ENCODE measurements around the gene REEP1. TPM values are rescaled to one million over a fixed set of nuclear protein-coding genes. Genes with fewer than 3 reads are reported as not detected.

The REEP1 gene
- total RNA-seq, 1 experiment from 2014 or later, result 3.6 TPM

- TF ChIP-seq CTCF (conservative IDR thresholded peaks at IDR 0.05; ENCODE audit: low read depth, low read length) (no peak), EZH2 (IDR thresholded peaks at IDR 0.05; ENCODE audit: borderline replicate concordance, low read depth, low read length, poor library complexity, severe bottlenecking) (no peak)
- no peaks in the 10 kb centered on the region for H3K36me3 ChIP-seq (ENCODE audit: insufficient read depth, low read length, poor library complexity, severe bottlenecking)
- no peak overlapping the region for H3K4me3 ChIP-seq (ENCODE audit: low read depth, low read length, poor library complexity, severe bottlenecking)
- DNase-seq (ENCODE audit: low spot score), result no peak
- CTCF ChIA-PET, result no interaction called here
- H3K4me1 ChIP-seq (ENCODE audit: insufficient read depth, low read length, poor library complexity, severe bottlenecking), result no peaks in the 10 kb centered on the region
- no peak overlapping the region for H3K27ac ChIP-seq (ENCODE audit: low read depth, low read length, poor library complexity, severe bottlenecking)
- H3K27me3 ChIP-seq (replicated peaks; ENCODE audit: insufficient read depth, low read depth, low read length, poor library complexity), result no peaks in the 10 kb centered on the region
- peaks cover 15% of the 10 kb centered on the region for H3K9me3 ChIP-seq (ENCODE audit: low read depth, low read length, poor library complexity, severe bottlenecking)
- intact Hi-C loops (cut with micrococcal nuclease; ENCODE audit: unreplicated experiment), result no loop called here
- no TSS peak for BruUV-seq (replicated peaks)
- POLR2A ChIA-PET (ENCODE audit: low non-redundant PET), result no interaction called here
Measured at GRCh38 chr2:86272111-86272510, 65.3 kb downstream of the REEP1 start.

DNA sequence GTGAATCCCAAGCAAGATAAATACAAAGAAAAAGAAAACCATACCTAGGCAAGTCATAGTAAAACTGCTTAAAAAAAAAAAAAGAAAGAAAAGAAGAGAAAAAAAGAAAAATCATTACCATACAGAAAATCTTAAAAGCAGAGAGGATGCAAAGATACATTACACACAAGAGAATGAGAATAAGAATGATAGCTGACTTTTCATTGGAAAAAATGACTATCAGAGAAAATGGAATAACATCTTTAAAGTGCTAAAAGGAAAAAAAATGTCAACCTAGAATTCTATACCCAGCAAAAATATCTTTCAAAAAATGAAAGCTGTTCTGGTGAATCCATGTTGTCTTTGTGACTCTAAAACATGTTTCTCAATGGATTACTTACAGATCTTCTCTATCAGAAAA is 66.2 kb downstream of the REEP1 start:
- ChIA-PET POLR2A (ENCODE audit: low non-redundant PET) (no interaction called here), CTCF (no interaction called here)
- Histone ChIP-seq H3K4me1 (ENCODE audit: insufficient read depth, low read length, poor library complexity, severe bottlenecking) (no peaks in the 10 kb centered on the region), H3K4me3 (ENCODE audit: low read depth, low read length, poor library complexity, severe bottlenecking) (no peak overlapping the region), H3K27me3 (replicated peaks; ENCODE audit: insufficient read depth, low read depth, low read length, poor library complexity) (no peaks in the 10 kb centered on the region), H3K9me3 (ENCODE audit: low read depth, low read length, poor library complexity, severe bottlenecking) (peaks cover 15% of the 10 kb centered on the region), H3K36me3 (ENCODE audit: insufficient read depth, low read length, poor library complexity, severe bottlenecking) (no peaks in the 10 kb centered on the region), H3K27ac (ENCODE audit: low read depth, low read length, poor library complexity, severe bottlenecking) (no peak overlapping the region)
- intact Hi-C loops (cut with micrococcal nuclease; ENCODE audit: unreplicated experiment), result no loop called here
- BruUV-seq (replicated peaks), result no TSS peak
- TF ChIP-seq CTCF (conservative IDR thresholded peaks at IDR 0.05; ENCODE audit: low read depth, low read length), result no peak
- TF ChIP-seq EZH2 (IDR thresholded peaks at IDR 0.05; ENCODE audit: borderline replicate concordance, low read depth, low read length, poor library complexity, severe bottlenecking), result no peak
- DNase-seq (ENCODE audit: low spot score), result no peak

GRCh38 chr2:86263956-86264355 is 73.5 kb downstream of the REEP1 start:
- no peak overlapping the region for H3K27ac ChIP-seq (ENCODE audit: low read depth, low read length, poor library complexity, severe bottlenecking)
- peaks cover 2% of the 10 kb centered on the region for H3K9me3 ChIP-seq (ENCODE audit: low read depth, low read length, poor library complexity, severe bottlenecking)
- no peaks in the 10 kb centered on the region for H3K27me3 ChIP-seq (replicated peaks; ENCODE audit: insufficient read depth, low read depth, low read length, poor library complexity)
- no peaks in the 10 kb centered on the region for H3K4me1 ChIP-seq (ENCODE audit: insufficient read depth, low read length, poor library complexity, severe bottlenecking)
- intact Hi-C loops (cut with micrococcal nuclease; ENCODE audit: unreplicated experiment), result no loop called here
- H3K36me3 ChIP-seq (ENCODE audit: insufficient read depth, low read length, poor library complexity, severe bottlenecking), result no peaks in the 10 kb centered on the region
- no TSS peak for BruUV-seq (replicated peaks)
- ChIA-PET CTCF (no interaction called here), POLR2A (ENCODE audit: low non-redundant PET) (no interaction called here)
- TF ChIP-seq EZH2 (IDR thresholded peaks at IDR 0.05; ENCODE audit: borderline replicate concordance, low read depth, low read length, poor library complexity, severe bottlenecking) (no peak), CTCF (conservative IDR thresholded peaks at IDR 0.05; ENCODE audit: low read depth, low read length) (no peak)
- no peak overlapping the region for H3K4me3 ChIP-seq (ENCODE audit: low read depth, low read length, poor library complexity, severe bottlenecking)
- DNase-seq (ENCODE audit: low spot score), result no peak
